ENCODE measurements around the gene SLC25A41.
"Not testable (repeated sequence)": the region's sequence is repeated elsewhere in the genome, so short reads cannot be mapped to it uniquely, and the experiment has no call there.

Gene SLC25A41

GRCh38 chr19:6412061-6412446 is 21.5 kb downstream of the SLC25A41 start:
- no peak for DNase-seq (ENCODE audit: low read depth)

GRCh38 chr19:6409346-6409745 is 24.2 kb downstream of the SLC25A41 start:
- no peak for DNase-seq (ENCODE audit: low read depth)

- no peak for DNase-seq (ENCODE audit: low read depth)
Observed at GRCh38 chr19:6406401-6406800, 27.2 kb downstream of the SLC25A41 start.

- no peak for DNase-seq (ENCODE audit: low read depth)
Observed at GRCh38 chr19:6402837-6403608, 30.5 kb downstream of the SLC25A41 start.

GRCh38 chr19:6402058-6402457 is 31.5 kb downstream of the SLC25A41 start:
- no peak for DNase-seq (ENCODE audit: low read depth)

GRCh38 chr19:6400062-6400944 is 33.3 kb downstream of the SLC25A41 start:
- not testable (repeated sequence) for DNase-seq (ENCODE audit: low read depth)

- no peak for DNase-seq (ENCODE audit: low read depth)
Observed at GRCh38 chr19:6396305-6396704, 37.3 kb downstream of the SLC25A41 start.

- DNase-seq (ENCODE audit: low read depth): no peak
Observed at GRCh38 chr19:6394831-6395230, 38.7 kb downstream of the SLC25A41 start.

GRCh38 chr19:6393983-6394412 is 39.6 kb downstream of the SLC25A41 start:
- DNase-seq (ENCODE audit: low read depth): no peak

- peak; percentile 82 for DNase-seq (ENCODE audit: low read depth)
Observed at GRCh38 chr19:6393074-6393982, 40.2 kb downstream of the SLC25A41 start, which contains the start of gene GTF2F1. Gene GTF2F1 (minus strand): TSS chr19:6393164. CDS start chr19:6392995, 169 bp downstream.

- no peak for DNase-seq (ENCODE audit: low read depth)
Observed at GRCh38 chr19:6392221-6393073, 41.1 kb downstream of the SLC25A41 start.

GRCh38 chr19:6387372-6387771 is 46.2 kb downstream of the SLC25A41 start:
- DNase-seq (ENCODE audit: low read depth): no peak

GRCh38 chr19:6384381-6384780 is 49.2 kb downstream of the SLC25A41 start:
- DNase-seq (ENCODE audit: low read depth): no peak

GRCh38 chr19:6383188-6383587 is 50.4 kb downstream of the SLC25A41 start:
- DNase-seq (ENCODE audit: low read depth): no peak

- DNase-seq (ENCODE audit: low read depth): no peak
Observed at GRCh38 chr19:6381030-6381750, 52.4 kb downstream of the SLC25A41 start.

- no peak for DNase-seq (ENCODE audit: low read depth)
Observed at GRCh38 chr19:6379744-6380143, 53.8 kb downstream of the SLC25A41 start.

GRCh38 chr19:6378486-6378885 is 55.1 kb downstream of the SLC25A41 start:
- no peak for DNase-seq (ENCODE audit: low read depth)

GRCh38 chr19:6378041-6378440 is 55.5 kb downstream of the SLC25A41 start:
- DNase-seq (ENCODE audit: low read depth): no peak

- no peak for DNase-seq (ENCODE audit: low read depth)
Observed at GRCh38 chr19:6376512-6377190, 56.9 kb downstream of the SLC25A41 start.

All from CMK (cell line).